Adipose tissue (tissue), 3 donors: Measurements from ENCODE around the gene SLC6A1. TPM values are rescaled to one million over a fixed set of nuclear protein-coding genes. Genes with fewer than 3 reads are reported as not detected.
"Not testable (repeated sequence)": the region's sequence is repeated elsewhere in the genome, so short reads cannot be mapped to it uniquely, and the experiment has no call there.

ENCODE experiments used
- H3K27ac ChIP-seq: one replicate; pipeline ENCODE4 v1.5.1; 2013; ENCODE audit warnings: low read depth, low read length
- WGBS, 3 donors: extraction: QIAGEN DNeasy Blood & Tissue Kit; methylation state at CpG; one replicate each; pipeline ENCODE4 v1.1.7; 2013; 5-methylcytosine and 5-hydroxymethylcytosine counted together
- polyA plus RNA-seq, 3 donors: library from polyadenylated mRNA; stranded (reverse); fragments of 200-250 nt; gene quantifications; one replicate each; pipeline ENCODE4 v1.2.3, GENCODE V29; 2013
- donor health status: healthy with polysubstance abuse.
- donor health status: Bipolar disorder and iron deficiency.
- donor health status: healthy.

Gene SLC6A1
- polyA plus RNA-seq, 3 donors: 0.10 to 0.46 (median 0.45) TPM

- H3K27ac ChIP-seq: not testable (repeated sequence)
- WGBS, 3 donors: 88 to 93% (median 88%) methylated on average over 2 of the region's 2 CpGs
These were observed 82.6 kb downstream of the SLC6A1 start for GRCh38 chr3:11075122-11075521.

- H3K27ac ChIP-seq: no peak overlapping the region
- 53 to 69% (median 62%) methylated on average over 6 of the region's 6 CpGs for WGBS, 3 donors
These were observed 84.2 kb downstream of the SLC6A1 start for GRCh38 chr3:11076711-11077110.

GRCh38 chr3:11077466-11077865 lies 84.9 kb downstream of the SLC6A1 start:
- no peak overlapping the region for H3K27ac ChIP-seq
- 63 to 78% (median 72%) methylated on average over 2 of the region's 2 CpGs for WGBS, 3 donors

GRCh38 chr3:11078826-11079515 lies 86.4 kb downstream of the SLC6A1 start:
- 50 to 68% (median 61%) methylated on average over 5 of the region's 5 CpGs for WGBS, 3 donors
- H3K27ac ChIP-seq: no peak overlapping the region

GRCh38 chr3:11080492-11080891 lies 87.9 kb downstream of the SLC6A1 start:
- WGBS, 3 donors: 79 to 85% (median 83%) methylated on average over 5 of the region's 5 CpGs
- no peak overlapping the region for H3K27ac ChIP-seq

GRCh38 chr3:11084098-11084497 lies 91.5 kb downstream of the SLC6A1 start:
- WGBS, 3 donors: 46 to 68% (median 57%) methylated on average over 2 of the region's 2 CpGs
- H3K27ac ChIP-seq: no peak overlapping the region

- no peak overlapping the region for H3K27ac ChIP-seq
- 53 to 86% (median 61%) methylated on average over 7 to 11 of the region's 11 CpGs for WGBS, 3 donors
These were observed 92.1 kb downstream of the SLC6A1 start for GRCh38 chr3:11084677-11085076.

GRCh38 chr3:11085093-11085840 lies 92.7 kb downstream of the SLC6A1 start:
- 67 to 68% (median 68%) methylated on average over 10 of the region's 10 CpGs for WGBS, 3 donors
- no peak overlapping the region for H3K27ac ChIP-seq

GRCh38 chr3:11086856-11087255 lies 94.3 kb downstream of the SLC6A1 start:
- H3K27ac ChIP-seq: no peak overlapping the region
- WGBS, 3 donors: 69 to 83% (median 70%) methylated on average over 5 of the region's 5 CpGs

- H3K27ac ChIP-seq: no peak overlapping the region
- 71 to 85% (median 82%) methylated on average over 4 of the region's 4 CpGs for WGBS, 3 donors
These were observed 95.5 kb downstream of the SLC6A1 start for GRCh38 chr3:11088066-11088465.

GRCh38 chr3:11088831-11089230 lies 96.3 kb downstream of the SLC6A1 start:
- WGBS, 3 donors: 55 to 61% (median 58%) methylated on average over 4 of the region's 4 CpGs
- H3K27ac ChIP-seq: no peak overlapping the region

Other genes starting within 250 kb of the SLC6A1 start
- gene SLC6A11, start 176.5 kb upstream of the SLC6A1 start, polyA plus RNA-seq: under 1 TPM in 2 of 3 donors, not detected in 1; 0.03 to 0.07 TPM
- gene HRH1, start 161.7 kb downstream of the SLC6A1 start, polyA plus RNA-seq: 1 to 10 TPM in 2 of 3 donors, under 1 TPM in 1; 0.22 to 3.8 (median 1.6) TPM